ENCODE measurements around the gene RAB8B.

- TF ChIP-seq POLR2A (IDR thresholded peaks at IDR 0.05) (no peak), EP300 (IDR thresholded peaks at IDR 0.05) (no peak), CTCF (IDR thresholded peaks at IDR 0.05) (no peak), POLR2AphosphoS5 (IDR thresholded peaks at IDR 0.05) (no peak)
Measured at GRCh38 chr15:63287109-63287508, 97.7 kb downstream of the RAB8B start.
